Smooth muscle cell of the brain vasculature (primary cell): ENCODE data around the gene NIP7.
"Not testable (repeated sequence)": the region's sequence is repeated elsewhere in the genome, so short reads cannot be mapped to it uniquely, and the experiment has no call there.

Source experiments
- DNase-seq: peaks from one replicate; pipeline ENCODE4 v3.0.0-alpha.2; 2012; ENCODE audit warnings: low read depth, low spot score

The NIP7 gene

GRCh38 chr16:69339289-69340094 is at the start of gene NIP7, which contains the start of gene COG8:
Gene NIP7, plus strand, starts transcription at chr16:69339772. Its CDS starts 58 bp downstream, at chr16:69339830.
Gene COG8, minus strand, starts transcription at chr16:69339564. Its CDS starts 12 bp downstream, at chr16:69339552.
- peak; percentile 93 for DNase-seq

GRCh38 chr16:69291657-69292056 is 47.9 kb upstream of the NIP7 start:
- not testable (repeated sequence) for DNase-seq

GRCh38 chr16:69293401-69293800 is 46.2 kb upstream of the NIP7 start:
- no peak for DNase-seq

- no peak for DNase-seq
Observed at GRCh38 chr16:69294051-69294450, 45.5 kb upstream of the NIP7 start.

- not testable (repeated sequence) for DNase-seq
Observed at GRCh38 chr16:69296771-69297170, 42.8 kb upstream of the NIP7 start.

GRCh38 chr16:69298261-69298660 is 41.3 kb upstream of the NIP7 start:
- no peak for DNase-seq

- DNase-seq = no peak
Observed at GRCh38 chr16:69301187-69301586, 38.4 kb upstream of the NIP7 start.

- no peak for DNase-seq
Observed at GRCh38 chr16:69301861-69302260, 37.7 kb upstream of the NIP7 start.

- DNase-seq = no peak
Observed at GRCh38 chr16:69302301-69302700, 37.3 kb upstream of the NIP7 start.

- no peak for DNase-seq
Observed at GRCh38 chr16:69306031-69306430, 33.5 kb upstream of the NIP7 start.

GRCh38 chr16:69307091-69307490 is 32.5 kb upstream of the NIP7 start:
- no peak for DNase-seq

- no peak for DNase-seq
Observed at GRCh38 chr16:69307856-69308255, 31.7 kb upstream of the NIP7 start.

- DNase-seq = no peak
Observed at GRCh38 chr16:69309316-69309715, 30.3 kb upstream of the NIP7 start.

- peak; percentile 91 for DNase-seq
Observed at GRCh38 chr16:69310653-69311532, 28.7 kb upstream of the NIP7 start, which contains the start of gene VPS4A. Gene VPS4A, plus strand, starts transcription at chr16:69311350. Its CDS starts 162 bp downstream, at chr16:69311512.

- DNase-seq = no peak
Observed at GRCh38 chr16:69311533-69312387, 27.8 kb upstream of the NIP7 start.

GRCh38 chr16:69313469-69313868 is 26.1 kb upstream of the NIP7 start:
- no peak for DNase-seq

- DNase-seq = no peak
Observed at GRCh38 chr16:69314534-69314933, 25.0 kb upstream of the NIP7 start.

- DNase-seq = no peak
Observed at GRCh38 chr16:69315486-69316311, 23.9 kb upstream of the NIP7 start.

- DNase-seq = no peak
Observed at GRCh38 chr16:69316595-69317034, 23.0 kb upstream of the NIP7 start.

GRCh38 chr16:69318177-69318910 is 21.2 kb upstream of the NIP7 start:
- DNase-seq = no peak
